WTC11 (cell line): ENCODE measurements around the gene SUPT4H1. TPM values are rescaled to one million over a fixed set of nuclear protein-coding genes. Genes with fewer than 3 reads are reported as not detected.

Source experiments
- ATAC-seq: fragments of 200-7000 bp; cut with Tn5 transposase; 2 replicates; pipeline ENCODE4 v1.10.0; 2021; ENCODE audit warnings: mild to moderate bottlenecking, moderate library complexity
- CTCF ChIA-PET: fragments of 300-600 bp; sonication (Branson Sonifier 250); formaldehyde crosslinking; loops from one replicate; lab custom pipeline; 2021; ENCODE audit warnings: antibody characterized with exemption; lab: Charles Lee
- POLR2A ChIA-PET: fragments of 350-600 bp; sonication (Branson Sonifier 250); formaldehyde crosslinking; loops from one replicate; lab custom pipeline; 2021; ENCODE audit warnings: antibody characterized with exemption; lab: Charles Lee
- DNase-seq: peaks from one replicate; pipeline ENCODE4 v3.0.0; 2021; ENCODE audit warnings: low spot score
- H3K27ac Mint-ChIP-seq: 2 replicates; pipeline ENCODE4 v1.8.0; 2021; ENCODE audit warnings: mixed read lengths
- H3K27me3 Mint-ChIP-seq: 2 replicates; pipeline ENCODE4 v1.8.0; 2021; ENCODE audit warnings: low read depth, mild to moderate bottlenecking, moderate library complexity, mixed read lengths
- H3K36me3 Mint-ChIP-seq: 2 replicates; pipeline ENCODE4 v1.8.0; 2021; ENCODE audit warnings: mixed read lengths
- H3K4me1 Mint-ChIP-seq: 2 replicates; pipeline ENCODE4 v1.8.0; 2022; ENCODE audit warnings: mixed read lengths
- H3K4me3 Mint-ChIP-seq: 2 replicates; pipeline ENCODE4 v1.8.0; 2021; ENCODE audit warnings: mild to moderate bottlenecking, moderate library complexity, mixed read lengths
- H3K9me3 Mint-ChIP-seq: 2 replicates; pipeline ENCODE4 v1.8.0; 2021; ENCODE audit warnings: mixed read lengths
- CBFB ChIP-seq: sonication (generic); formaldehyde crosslinking; IDR thresholded peaks from 2 replicates; pipeline ENCODE4 v1.8.1; 2022; ENCODE audit warnings: mild to moderate bottlenecking, low read depth, missing genetic modification reagents
- CDX4 ChIP-seq: fragments of 250-450 bp; sonication (Bioruptor Pico); IDR thresholded peaks from 2 replicates; pipeline ENCODE4 v1.9.0; 2021; ENCODE audit warnings: moderate library complexity, mild to moderate bottlenecking, inconsistent platforms, borderline replicate concordance
- CREM ChIP-seq: sonication (generic); formaldehyde crosslinking; IDR thresholded peaks from 2 replicates; pipeline ENCODE4 v1.8.1; 2022; ENCODE audit warnings: mild to moderate bottlenecking, missing genetic modification reagents, moderate library complexity
- CTCF ChIP-seq: fragments of 200-600 bp; IDR thresholded peaks from 2 replicates; pipeline ENCODE4 v1.8.0; 2022; ENCODE audit warnings: antibody characterized with exemption
- ELF4 ChIP-seq: sonication (generic); formaldehyde crosslinking; IDR thresholded peaks from 2 replicates; pipeline ENCODE4 v1.8.1; 2022; ENCODE audit warnings: low read depth, mild to moderate bottlenecking, moderate library complexity, missing genetic modification reagents
- FOXK1 ChIP-seq: sonication (generic); formaldehyde crosslinking; IDR thresholded peaks from 2 replicates; pipeline ENCODE4 v1.8.0; 2022; ENCODE audit warnings: mild to moderate bottlenecking, moderate library complexity, missing genetic modification reagents
- GABPB1 ChIP-seq: sonication (generic); formaldehyde crosslinking; IDR thresholded peaks from 2 replicates; pipeline ENCODE4 v1.8.1; 2023; ENCODE audit warnings: mild to moderate bottlenecking, missing genetic modification reagents
- NR1H2 ChIP-seq: sonication (generic); formaldehyde crosslinking; IDR thresholded peaks from 2 replicates; pipeline ENCODE4 v1.9.0; 2021; ENCODE audit warnings: mild to moderate bottlenecking, moderate library complexity, missing genetic modification reagents
- SP1 ChIP-seq: sonication (generic); formaldehyde crosslinking; conservative IDR thresholded peaks from 2 replicates; pipeline ENCODE4 v1.8.1; 2022; ENCODE audit warnings: missing genetic modification reagents
- TEAD4 ChIP-seq: sonication (generic); formaldehyde crosslinking; IDR thresholded peaks from 2 replicates; pipeline ENCODE4 v1.8.0; 2022; ENCODE audit warnings: mild to moderate bottlenecking, missing genetic modification reagents
- ZNF396 ChIP-seq: fragments of 250-450 bp; sonication (Bioruptor Pico); IDR thresholded peaks from 2 replicates; pipeline ENCODE4 v1.8.0; 2021; ENCODE audit warnings: mild to moderate bottlenecking, moderate library complexity, borderline replicate concordance
- total RNA-seq: library from RNA; stranded (reverse); gene quantifications from 3 replicates; pipeline ENCODE4 v1.2.3, GENCODE V29; 2021
- TF ChIP-seq, protein P1 (sequence below): fragments of 250-450 bp; sonication (Bioruptor Pico); IDR thresholded peaks from 2 replicates; pipeline ENCODE4 v1.9.0; 2021; ENCODE audit warnings: mild to moderate bottlenecking, borderline replicate concordance
- TF ChIP-seq, protein P2 (sequence below): sonication (generic); formaldehyde crosslinking; conservative IDR thresholded peaks from 2 replicates; pipeline ENCODE4 v1.8.1; 2023; ENCODE audit warnings: mild to moderate bottlenecking, low read depth, missing genetic modification reagents, moderate library complexity
- TF ChIP-seq, protein P3 (sequence below): sonication (generic); formaldehyde crosslinking; IDR thresholded peaks from 2 replicates; pipeline ENCODE4 v1.8.0; 2022; ENCODE audit warnings: mild to moderate bottlenecking, missing genetic modification reagents

The SUPT4H1 gene
- total RNA-seq, 1 experiment from 2014 or later, result 85.5 TPM

DNA sequence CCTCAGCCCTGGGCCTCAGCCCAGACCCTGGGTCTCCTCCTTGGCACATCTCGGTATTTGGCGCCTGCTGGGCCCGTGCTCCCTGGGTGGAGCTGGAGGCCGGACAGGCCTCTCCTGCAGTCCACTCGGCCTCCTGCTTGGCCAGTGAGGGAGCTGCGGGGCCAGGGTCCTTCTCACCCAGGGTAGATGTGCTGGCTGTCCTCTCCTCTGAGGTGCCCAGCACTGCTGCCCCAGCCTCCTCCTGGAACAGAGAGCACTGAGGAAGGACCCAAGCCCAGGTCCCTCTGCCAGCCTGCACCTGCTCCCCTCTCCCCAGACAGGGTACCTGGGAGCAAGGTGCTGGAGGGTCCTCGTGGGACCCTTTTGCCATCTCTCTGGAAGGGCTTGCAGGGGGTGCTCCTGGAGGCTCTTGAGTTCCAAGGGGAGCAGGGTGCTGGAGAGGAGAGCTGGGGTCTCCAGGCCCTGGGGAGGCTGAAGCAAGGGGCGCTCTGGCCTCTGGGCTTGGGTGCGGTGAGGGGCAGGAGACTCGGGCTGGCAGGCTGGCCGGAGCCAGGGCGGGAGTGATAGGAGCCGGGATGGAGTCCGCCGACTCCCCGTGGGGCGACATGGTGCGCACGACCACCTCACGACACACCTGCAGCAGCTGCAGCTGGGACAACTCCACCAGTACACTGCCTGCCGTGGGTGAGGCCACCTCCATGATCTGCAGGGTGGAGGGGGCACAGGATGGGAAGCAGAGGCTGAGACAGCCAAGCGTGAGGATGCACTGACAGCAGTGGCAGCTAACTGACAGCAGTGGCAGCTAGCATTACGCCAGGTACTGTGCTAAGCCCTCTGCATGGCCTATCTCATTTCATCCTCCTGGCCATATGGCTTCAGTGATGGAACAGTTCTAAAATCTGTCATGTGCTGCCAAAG is 41.2 kb downstream of the SUPT4H1 start:
- CTCF ChIA-PET, result interaction anchor here (0.6 to 1.2 kb wide), 2 partner anchors 135 to 136 kb away, joined by 3 to 4 read pairs; no protein-coding TSS in a partner anchor
- TF ChIP-seq CDX4 (CRISPR knock-in tag) (no peak), FOXK1 (CRISPR knock-in tag) (no peak), CREM (CRISPR knock-in tag) (no peak), GABPB1 (no peak), SP1 (CRISPR knock-in tag) (no peak), ZNF396 (CRISPR knock-in tag) (no peak), CBFB (no peak), CTCF (no peak), NR1H2 (CRISPR knock-in tag) (no peak), TEAD4 (no peak), ELF4 (CRISPR knock-in tag) (no peak)
- TF ChIP-seq, protein P1, sequence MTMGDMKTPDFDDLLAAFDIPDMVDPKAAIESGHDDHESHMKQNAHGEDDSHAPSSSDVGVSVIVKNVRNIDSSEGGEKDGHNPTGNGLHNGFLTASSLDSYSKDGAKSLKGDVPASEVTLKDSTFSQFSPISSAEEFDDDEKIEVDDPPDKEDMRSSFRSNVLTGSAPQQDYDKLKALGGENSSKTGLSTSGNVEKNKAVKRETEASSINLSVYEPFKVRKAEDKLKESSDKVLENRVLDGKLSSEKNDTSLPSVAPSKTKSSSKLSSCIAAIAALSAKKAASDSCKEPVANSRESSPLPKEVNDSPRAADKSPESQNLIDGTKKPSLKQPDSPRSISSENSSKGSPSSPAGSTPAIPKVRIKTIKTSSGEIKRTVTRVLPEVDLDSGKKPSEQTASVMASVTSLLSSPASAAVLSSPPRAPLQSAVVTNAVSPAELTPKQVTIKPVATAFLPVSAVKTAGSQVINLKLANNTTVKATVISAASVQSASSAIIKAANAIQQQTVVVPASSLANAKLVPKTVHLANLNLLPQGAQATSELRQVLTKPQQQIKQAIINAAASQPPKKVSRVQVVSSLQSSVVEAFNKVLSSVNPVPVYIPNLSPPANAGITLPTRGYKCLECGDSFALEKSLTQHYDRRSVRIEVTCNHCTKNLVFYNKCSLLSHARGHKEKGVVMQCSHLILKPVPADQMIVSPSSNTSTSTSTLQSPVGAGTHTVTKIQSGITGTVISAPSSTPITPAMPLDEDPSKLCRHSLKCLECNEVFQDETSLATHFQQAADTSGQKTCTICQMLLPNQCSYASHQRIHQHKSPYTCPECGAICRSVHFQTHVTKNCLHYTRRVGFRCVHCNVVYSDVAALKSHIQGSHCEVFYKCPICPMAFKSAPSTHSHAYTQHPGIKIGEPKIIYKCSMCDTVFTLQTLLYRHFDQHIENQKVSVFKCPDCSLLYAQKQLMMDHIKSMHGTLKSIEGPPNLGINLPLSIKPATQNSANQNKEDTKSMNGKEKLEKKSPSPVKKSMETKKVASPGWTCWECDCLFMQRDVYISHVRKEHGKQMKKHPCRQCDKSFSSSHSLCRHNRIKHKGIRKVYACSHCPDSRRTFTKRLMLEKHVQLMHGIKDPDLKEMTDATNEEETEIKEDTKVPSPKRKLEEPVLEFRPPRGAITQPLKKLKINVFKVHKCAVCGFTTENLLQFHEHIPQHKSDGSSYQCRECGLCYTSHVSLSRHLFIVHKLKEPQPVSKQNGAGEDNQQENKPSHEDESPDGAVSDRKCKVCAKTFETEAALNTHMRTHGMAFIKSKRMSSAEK, result no peak
- TF ChIP-seq, protein P2, sequence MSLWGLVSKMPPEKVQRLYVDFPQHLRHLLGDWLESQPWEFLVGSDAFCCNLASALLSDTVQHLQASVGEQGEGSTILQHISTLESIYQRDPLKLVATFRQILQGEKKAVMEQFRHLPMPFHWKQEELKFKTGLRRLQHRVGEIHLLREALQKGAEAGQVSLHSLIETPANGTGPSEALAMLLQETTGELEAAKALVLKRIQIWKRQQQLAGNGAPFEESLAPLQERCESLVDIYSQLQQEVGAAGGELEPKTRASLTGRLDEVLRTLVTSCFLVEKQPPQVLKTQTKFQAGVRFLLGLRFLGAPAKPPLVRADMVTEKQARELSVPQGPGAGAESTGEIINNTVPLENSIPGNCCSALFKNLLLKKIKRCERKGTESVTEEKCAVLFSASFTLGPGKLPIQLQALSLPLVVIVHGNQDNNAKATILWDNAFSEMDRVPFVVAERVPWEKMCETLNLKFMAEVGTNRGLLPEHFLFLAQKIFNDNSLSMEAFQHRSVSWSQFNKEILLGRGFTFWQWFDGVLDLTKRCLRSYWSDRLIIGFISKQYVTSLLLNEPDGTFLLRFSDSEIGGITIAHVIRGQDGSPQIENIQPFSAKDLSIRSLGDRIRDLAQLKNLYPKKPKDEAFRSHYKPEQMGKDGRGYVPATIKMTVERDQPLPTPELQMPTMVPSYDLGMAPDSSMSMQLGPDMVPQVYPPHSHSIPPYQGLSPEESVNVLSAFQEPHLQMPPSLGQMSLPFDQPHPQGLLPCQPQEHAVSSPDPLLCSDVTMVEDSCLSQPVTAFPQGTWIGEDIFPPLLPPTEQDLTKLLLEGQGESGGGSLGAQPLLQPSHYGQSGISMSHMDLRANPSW (CRISPR knock-in tag), result no peak
- TF ChIP-seq, protein P3, sequence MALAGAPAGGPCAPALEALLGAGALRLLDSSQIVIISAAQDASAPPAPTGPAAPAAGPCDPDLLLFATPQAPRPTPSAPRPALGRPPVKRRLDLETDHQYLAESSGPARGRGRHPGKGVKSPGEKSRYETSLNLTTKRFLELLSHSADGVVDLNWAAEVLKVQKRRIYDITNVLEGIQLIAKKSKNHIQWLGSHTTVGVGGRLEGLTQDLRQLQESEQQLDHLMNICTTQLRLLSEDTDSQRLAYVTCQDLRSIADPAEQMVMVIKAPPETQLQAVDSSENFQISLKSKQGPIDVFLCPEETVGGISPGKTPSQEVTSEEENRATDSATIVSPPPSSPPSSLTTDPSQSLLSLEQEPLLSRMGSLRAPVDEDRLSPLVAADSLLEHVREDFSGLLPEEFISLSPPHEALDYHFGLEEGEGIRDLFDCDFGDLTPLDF, result no peak
- TF ChIP-seq, all 79 proteins: peak for 0
- Mint-ChIP-seq H3K9me3 (no peaks in the 10 kb centered on the region), H3K36me3 (no peaks in the 10 kb centered on the region), H3K27me3 (no peaks in the 10 kb centered on the region; the same call in 1 of the 2 replicates), H3K4me3 (no peak overlapping the region), H3K4me1 (peaks cover 5% of the 10 kb centered on the region), H3K27ac (no peak overlapping the region)
- ATAC-seq, result no peak
- POLR2A ChIA-PET, result no interaction called here
- no peak for DNase-seq
